HG03432 (cell line): Measurements from ENCODE around the gene CISD1.

Source experiments
- ATAC-seq: cut with Tn5 transposase; IDR thresholded peaks from one replicate; pipeline ENCODE4 v1.9.1; 2021; ENCODE audit warnings: mild to moderate bottlenecking, moderate library complexity; ENCODE audit not compliant: unreplicated experiment

Gene CISD1

GRCh38 chr10:58265249-58265648 lies 3.7 kb upstream of the CISD1 start:
- ATAC-seq = no peak

GRCh38 chr10:58266003-58266825 lies 2.7 kb upstream of the CISD1 start:
- peak; percentile 11 for ATAC-seq

DNA sequence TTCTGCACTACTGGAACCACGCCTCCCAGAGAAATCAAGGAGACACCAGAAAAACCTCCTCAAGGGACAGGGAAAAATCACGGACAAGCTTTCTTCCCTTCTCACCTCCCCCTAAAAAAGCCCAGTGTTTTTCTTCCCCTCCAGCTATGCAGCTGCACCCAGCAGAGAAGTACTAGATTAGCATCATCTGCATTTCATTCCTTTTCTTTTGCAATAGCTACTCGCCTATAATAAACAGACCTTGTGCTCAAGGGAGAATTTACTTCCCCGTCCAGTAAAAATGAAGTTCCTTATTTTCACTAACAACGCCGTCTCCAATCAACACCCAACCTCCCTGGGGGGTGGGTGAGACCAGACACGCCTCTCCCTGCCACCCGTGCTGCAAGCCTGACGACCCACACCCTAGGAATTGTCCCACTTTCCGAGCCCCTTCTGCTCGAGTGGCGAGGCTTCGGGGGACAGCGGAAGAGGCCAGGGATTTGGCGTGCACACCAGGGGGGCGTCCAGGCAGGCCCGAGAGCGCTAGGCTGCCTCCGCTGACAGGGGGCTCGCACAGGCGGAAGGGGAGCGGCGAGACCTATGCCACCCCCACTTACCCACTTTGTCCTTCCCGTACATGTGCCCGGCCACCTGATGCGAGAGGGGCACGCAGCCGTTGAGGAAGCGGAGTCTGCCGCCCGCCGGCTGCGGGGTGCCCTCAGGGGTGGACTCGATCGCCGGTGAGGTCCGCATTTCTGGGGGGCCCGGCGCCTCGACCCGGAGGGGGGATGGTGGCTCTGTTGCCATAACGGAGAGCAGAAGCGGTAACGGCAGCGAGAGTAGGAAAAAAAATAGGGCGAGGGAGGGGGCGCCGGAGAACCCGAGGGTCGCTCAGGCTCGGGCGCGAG lies 1.9 kb upstream of the CISD1 start:
- ATAC-seq = peak; percentile 4

GRCh38 chr10:58267713-58268453 lies 1.1 kb upstream of the CISD1 start, which contains the start of gene IPMK:
TSS of gene IPMK (minus strand) at chr10:58267894. CDS start at chr10:58267611, 283 bp downstream.
- peak; percentile 70 for ATAC-seq

DNA sequence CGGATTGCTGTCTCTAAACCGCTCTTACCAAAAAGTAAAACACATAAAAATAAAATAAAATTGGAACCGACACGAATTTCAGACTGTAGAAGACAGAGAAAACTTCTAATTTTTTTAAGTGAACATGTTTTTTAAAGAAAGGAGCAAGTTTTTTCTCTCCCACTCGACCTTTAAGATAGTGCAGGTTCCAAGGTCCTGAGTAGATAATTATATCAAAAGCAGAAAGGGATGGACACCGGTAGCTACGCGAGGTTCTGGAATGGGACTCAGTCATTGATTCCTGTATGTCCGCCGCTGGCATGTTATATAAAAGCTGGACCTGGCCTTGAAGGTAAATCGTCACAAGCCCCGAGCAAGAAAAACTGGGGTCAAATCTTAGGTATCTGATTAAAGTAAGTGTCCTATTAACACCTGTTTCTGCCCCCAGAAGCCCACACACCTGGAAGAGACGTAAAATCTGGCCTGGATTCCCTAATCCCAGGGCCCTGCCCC lies 462 bp upstream of the CISD1 start:
- ATAC-seq = peak; percentile 0

- ATAC-seq = no peak
Measured at GRCh38 chr10:58269782-58270290, 874 bp downstream of the CISD1 start.

DNA sequence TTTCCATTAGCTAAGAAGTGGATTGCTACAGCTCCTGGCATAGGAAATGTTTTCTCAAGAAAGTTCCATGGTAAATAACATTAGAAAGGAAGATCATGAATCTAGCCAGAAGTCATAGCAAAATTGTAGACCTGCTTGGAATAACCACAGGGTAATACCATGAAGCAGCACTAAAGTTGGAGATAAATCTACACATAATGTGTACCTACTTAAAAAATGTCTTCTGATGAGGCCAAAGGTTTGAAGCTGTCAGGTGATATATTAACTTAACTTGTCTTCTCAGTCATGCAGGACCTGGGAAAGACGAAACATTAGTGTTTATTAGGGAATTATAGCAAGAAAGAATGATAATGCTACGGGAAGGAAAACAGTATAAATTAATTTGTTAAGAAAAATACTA lies 6.3 kb downstream of the CISD1 start:
- ATAC-seq = no peak

GRCh38 chr10:58275908-58276307 lies 6.9 kb downstream of the CISD1 start:
- no peak for ATAC-seq

DNA sequence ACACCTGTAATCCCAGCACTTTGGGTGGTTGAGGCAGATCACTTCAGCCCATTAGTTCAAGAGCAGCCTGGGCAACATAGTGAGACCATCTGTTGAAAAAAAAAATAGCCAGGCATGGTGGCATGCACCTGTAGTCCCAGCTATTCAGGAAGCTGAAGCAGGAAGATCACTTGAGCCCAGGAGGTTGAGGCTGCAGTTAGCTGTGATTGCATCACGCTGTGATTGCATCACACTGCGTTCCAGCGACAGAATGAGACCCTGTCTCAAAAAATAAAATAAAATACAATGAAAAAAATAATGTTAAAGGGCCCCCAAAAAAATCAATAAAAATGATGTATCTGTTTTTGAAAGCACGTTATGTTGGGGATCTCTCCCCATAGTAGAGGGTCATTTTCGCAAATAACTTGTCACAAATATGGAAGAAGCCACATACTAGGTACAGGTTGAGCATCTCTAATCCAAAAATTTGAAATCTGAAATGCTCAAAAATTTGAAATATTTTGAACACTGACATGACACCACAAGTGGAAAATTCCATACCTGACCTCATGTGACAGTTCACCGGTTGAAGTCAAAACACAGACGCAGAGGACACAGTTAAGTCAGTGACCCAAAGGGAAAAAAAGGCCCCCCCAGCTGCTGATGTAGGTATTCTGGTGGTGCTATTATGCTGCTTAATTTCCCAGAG lies 9.5 kb downstream of the CISD1 start:
- no peak for ATAC-seq

DNA sequence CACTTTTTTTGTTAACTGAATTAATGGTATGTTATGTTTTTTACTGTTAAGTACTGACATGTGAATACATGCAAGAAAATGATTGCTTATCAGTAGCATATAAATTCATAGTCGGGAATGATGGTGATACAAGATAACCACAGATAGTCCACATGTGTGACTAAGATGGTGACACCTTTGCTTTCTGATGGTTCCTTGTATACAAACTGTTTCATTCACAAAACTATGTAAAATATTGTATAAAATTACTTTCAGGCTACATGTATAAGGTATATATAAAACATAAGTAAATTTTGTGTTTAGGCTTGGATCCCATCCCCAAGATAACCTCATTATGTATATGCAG lies 10.0 kb downstream of the CISD1 start:
- ATAC-seq = no peak

GRCh38 chr10:58280477-58280876 lies 11.5 kb downstream of the CISD1 start:
- no peak for ATAC-seq

DNA sequence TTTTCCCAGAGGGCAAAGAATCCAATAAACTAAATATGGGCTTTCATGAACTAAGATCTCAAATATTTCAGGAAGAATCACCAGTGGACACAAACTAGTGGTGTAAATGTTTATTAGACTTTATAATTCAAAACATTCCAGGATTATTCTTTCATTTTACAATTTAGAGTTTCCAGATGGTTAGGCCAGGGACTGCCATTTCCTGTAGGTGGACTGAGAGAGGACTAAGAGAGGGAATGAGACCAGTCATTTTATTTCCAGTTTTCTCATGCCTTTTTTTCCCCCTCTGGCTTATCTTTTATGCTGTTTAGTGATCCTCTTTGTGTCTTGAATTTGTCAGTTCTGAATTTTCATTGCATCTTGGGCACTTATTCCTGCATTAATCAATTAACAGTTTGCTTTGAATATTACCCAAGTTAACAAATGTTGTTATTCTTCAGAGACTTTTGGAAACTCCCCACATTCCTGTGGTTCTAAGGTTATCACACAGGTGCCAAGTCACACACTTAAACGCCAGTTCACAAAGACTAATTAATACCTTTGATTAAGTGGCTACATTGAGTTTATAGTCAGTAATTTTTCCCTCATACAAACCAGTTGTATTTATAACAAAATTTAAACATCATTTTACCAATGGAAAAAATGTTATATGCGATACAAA lies 12.3 kb downstream of the CISD1 start:
- ATAC-seq = no peak

DNA sequence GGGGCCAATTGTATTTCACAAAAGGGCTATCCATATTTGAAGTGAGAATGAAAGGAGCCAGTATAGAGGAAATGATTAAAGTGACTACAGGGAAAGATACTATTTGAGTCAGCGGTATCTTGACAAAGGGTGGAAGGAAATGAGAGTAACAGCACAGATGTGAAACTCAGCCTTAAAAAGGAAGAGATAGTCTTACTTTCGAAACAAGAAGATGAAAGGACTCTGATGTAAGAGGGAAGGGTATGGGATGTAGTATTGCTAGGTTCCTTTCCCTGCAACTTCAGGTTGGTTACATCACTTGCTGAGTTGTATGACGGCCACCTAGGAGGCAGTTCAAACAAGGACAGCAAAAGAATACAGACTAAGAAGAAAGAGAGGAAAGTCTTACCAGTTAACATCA lies 13.7 kb downstream of the CISD1 start:
- peak; percentile 98 for ATAC-seq

GRCh38 chr10:58291538-58292174 lies 22.7 kb downstream of the CISD1 start:
- ATAC-seq = peak; percentile 86

DNA sequence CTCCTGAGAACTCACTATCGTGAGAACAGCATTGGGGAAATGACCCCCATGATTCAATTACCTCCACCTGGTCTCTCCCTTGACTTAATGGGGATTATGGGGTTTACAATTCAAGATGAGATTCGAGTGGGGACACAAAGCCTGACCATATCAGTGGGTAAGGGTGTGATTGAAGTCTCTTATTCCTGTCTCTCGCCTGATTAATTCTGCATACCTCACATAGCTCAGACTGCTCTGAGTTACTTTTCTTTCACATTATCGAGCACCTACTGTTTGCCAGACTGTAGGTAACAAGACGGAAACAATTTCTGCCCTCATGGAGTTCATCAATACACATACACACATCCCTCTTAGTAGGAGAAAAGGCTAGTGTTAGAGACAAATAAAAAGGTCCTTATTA lies 25.0 kb downstream of the CISD1 start:
- no peak for ATAC-seq

DNA sequence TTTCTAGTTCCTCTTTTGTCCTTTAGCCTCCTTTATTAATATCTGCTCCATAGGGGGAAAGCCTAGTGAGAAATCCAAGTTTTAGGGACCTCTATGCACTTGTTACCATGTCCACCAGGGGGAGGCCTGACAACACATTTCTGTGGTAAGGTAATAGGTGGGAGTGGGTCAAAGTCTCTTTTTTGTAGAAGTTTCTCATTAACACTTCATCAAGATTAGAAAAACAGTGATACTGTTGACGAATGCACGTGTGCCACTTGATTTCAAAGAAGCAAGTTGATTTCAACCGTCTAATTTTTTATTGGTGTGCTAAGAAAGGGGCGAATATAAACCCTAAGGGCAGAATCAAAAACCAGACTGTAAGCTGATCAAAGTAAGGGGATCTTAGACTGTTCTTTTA lies 30.6 kb downstream of the CISD1 start:
- ATAC-seq = peak; percentile 97

DNA sequence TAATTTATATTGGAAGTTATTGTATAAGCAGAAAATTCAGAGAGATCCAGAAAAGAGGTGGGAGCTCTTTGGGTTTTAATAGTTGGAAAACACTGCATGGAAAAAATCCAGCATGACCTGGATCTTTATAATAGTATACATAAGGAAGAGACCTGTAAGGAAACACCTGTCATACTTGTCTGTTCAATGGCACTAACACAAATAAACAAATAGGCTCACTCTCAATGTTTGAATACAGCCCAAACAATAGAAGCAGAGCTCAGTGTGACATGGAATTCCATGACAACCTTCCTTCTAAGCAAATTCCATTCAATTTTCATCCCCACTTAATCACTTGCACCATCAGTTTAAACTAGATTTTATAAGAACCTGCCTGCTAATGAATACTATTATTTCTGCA lies 31.7 kb downstream of the CISD1 start:
- ATAC-seq = no peak

DNA sequence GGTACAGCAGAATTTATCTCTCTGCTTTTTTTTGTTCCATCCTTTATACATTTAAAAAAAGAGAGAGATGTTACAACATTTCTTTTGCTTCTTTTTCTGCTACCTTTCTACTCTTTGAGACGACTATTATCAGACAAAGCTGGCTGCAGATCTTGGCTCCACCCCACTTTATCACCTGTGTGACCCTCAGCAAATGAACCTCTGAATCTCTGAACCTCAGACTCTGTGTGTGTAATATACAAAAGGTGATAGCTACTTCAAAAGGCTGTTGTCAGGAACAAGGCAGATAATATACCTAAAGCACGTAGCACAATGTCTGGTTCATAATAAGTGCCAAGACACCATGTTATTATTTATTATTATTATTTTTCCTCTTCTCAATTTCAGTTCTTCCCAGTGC lies 33.3 kb downstream of the CISD1 start:
- ATAC-seq = no peak

GRCh38 chr10:58304099-58304633 lies 35.2 kb downstream of the CISD1 start:
- ATAC-seq = no peak
